H1 (cell line): ENCODE results near the gene PRKCA. TPM values are rescaled to one million over a fixed set of nuclear protein-coding genes. Genes with fewer than 3 reads are reported as not detected.

ENCODE experiments used
- GTF2F1 ChIP-seq: IDR thresholded peaks from 2 replicates; pipeline ENCODE4 v1.6.1; 2012; ENCODE audit warnings: low read depth, low read length, improper control_type of control experiment, borderline replicate concordance
- NANOG ChIP-seq: IDR thresholded peaks from 2 replicates; pipeline ENCODE4 v1.6.1; 2011; ENCODE audit warnings: low read length, low read depth, mild to moderate bottlenecking, inconsistent platforms; ENCODE audit not compliant: insufficient read depth, poor library complexity, severe bottlenecking
- SIX5 ChIP-seq: IDR thresholded peaks from 2 replicates; pipeline ENCODE4 v1.6.1; 2011; ENCODE audit warnings: mild to moderate bottlenecking, low read depth, low read length
- polyA plus RNA-seq, 7 experiments: library from polyadenylated mRNA; depleted of rRNA in 3 of 7; stranded (reverse) in 5 of 7; unstranded in 2 of 7; fragments of >200 nt in 5 of 7; fragments of 200-250 nt in 2 of 7; gene quantifications; 1 replicate in 5 of 7; 2 replicates in 1 of 7; 4 replicates in 1 of 7; pipeline versions ENCODE4 v1.2.1 to v1.2.3, GENCODE V29; 2011 to 2013; ENCODE audit warnings: missing spikeins in 2 of 7, mixed read lengths in 2 of 7
- total RNA-seq: library from RNA; stranded (reverse); fragmentation: NEBNext Ultra II Directional; extraction: Animal tissue kit (Norgen Biotek cat#: 25700); gene quantifications from 2 replicates; pipeline ENCODE4 v1.2.1, GENCODE V29; 2021
- TF ChIP-seq, protein P1 (sequence below): IDR thresholded peaks from 2 replicates; pipeline ENCODE4 v1.6.1; 2012; ENCODE audit warnings: low read length, inconsistent platforms
- TF ChIP-seq, protein P2 (sequence below): IDR thresholded peaks from 2 replicates; pipeline ENCODE4 v1.6.1; 2012; ENCODE audit warnings: inconsistent platforms
- TF ChIP-seq, protein P3 (sequence below): IDR thresholded peaks from 2 replicates; pipeline ENCODE4 v1.6.1; 2011; ENCODE audit warnings: low read depth, mild to moderate bottlenecking, low read length; ENCODE audit not compliant: insufficient read depth
- TF ChIP-seq, protein P4 (sequence below): IDR thresholded peaks from 2 replicates; pipeline ENCODE4 v1.6.1; 2012; ENCODE audit warnings: inconsistent platforms

PRKCA gene
- total and polyA plus RNA-seq, 2 of the 8 experiments (the other 6 are each of a cell fraction or from before 2014, with no cell fraction given), result 5.8 to 17.8 TPM

DNA sequence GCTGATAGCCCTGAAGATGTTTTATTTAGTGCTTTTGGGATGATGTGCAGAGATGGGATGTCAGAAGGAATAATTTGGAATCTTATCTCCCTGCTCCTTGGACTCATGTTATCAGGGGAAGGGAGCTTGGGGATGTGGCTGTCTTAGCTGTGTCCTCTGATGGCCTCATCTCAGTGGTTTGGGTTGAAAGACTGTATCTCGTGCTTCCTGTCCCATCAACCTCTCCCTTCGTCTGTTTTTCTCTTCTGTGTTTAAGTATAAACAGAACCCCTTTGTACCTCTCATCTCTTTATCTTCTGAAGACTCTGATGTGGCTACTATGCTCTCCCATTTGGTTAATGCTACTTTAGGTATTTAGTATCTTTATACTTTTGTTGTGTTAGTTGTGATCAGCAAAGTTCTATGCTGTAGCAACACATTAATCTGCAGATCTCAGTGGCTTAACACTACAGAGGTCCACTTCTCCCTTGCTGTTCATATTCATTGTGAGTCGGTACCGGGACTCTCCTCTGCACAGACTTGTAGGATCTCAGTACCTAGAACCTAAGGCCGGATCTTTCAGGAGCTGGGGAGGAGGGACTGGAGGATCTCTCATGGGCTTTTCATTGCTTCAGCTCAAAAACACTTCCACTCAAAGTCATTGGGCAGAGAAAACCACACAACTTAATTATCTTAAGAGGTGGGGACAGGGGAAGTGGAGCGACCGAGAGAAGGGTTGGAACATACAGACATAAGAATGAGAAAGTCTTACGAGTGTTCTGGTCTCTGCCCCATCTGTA is 28.8 kb downstream of the PRKCA start (continued):
- no peak for TF ChIP-seq NANOG
- TF ChIP-seq, protein P1, sequence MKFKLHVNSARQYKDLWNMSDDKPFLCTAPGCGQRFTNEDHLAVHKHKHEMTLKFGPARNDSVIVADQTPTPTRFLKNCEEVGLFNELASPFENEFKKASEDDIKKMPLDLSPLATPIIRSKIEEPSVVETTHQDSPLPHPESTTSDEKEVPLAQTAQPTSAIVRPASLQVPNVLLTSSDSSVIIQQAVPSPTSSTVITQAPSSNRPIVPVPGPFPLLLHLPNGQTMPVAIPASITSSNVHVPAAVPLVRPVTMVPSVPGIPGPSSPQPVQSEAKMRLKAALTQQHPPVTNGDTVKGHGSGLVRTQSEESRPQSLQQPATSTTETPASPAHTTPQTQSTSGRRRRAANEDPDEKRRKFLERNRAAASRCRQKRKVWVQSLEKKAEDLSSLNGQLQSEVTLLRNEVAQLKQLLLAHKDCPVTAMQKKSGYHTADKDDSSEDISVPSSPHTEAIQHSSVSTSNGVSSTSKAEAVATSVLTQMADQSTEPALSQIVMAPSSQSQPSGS, result no peak
- TF ChIP-seq, protein P2, sequence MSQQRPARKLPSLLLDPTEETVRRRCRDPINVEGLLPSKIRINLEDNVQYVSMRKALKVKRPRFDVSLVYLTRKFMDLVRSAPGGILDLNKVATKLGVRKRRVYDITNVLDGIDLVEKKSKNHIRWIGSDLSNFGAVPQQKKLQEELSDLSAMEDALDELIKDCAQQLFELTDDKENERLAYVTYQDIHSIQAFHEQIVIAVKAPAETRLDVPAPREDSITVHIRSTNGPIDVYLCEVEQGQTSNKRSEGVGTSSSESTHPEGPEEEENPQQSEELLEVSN, result no peak
- TF ChIP-seq, protein P3, sequence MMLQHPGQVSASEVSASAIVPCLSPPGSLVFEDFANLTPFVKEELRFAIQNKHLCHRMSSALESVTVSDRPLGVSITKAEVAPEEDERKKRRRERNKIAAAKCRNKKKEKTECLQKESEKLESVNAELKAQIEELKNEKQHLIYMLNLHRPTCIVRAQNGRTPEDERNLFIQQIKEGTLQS, result no peak
- TF ChIP-seq SIX5, result no peak
- no peak for TF ChIP-seq GTF2F1
- TF ChIP-seq, protein P4, sequence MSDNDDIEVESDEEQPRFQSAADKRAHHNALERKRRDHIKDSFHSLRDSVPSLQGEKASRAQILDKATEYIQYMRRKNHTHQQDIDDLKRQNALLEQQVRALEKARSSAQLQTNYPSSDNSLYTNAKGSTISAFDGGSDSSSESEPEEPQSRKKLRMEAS, result no peak
